Tibial nerve (tissue), 3 donors: ENCODE results near the gene FRMD3.

Experiments used
- POLR2A ChIP-seq, 2 donors: fragments of 450-650 bp; IDR thresholded peaks; one replicate each; pipeline ENCODE4 v1.6.1; 2017; ENCODE audit warnings: antibody characterized with exemption in 2 of 2, mild to moderate bottlenecking in 2 of 2, moderate library complexity in 2 of 2
- TF ChIP-seq, protein P1 (sequence below), 5 experiments: fragments of 200-600 bp in 3 of 5; fragments of 450-650 bp in 2 of 5; sonication (generic) in 3 of 5; IDR thresholded peaks; one replicate each; pipeline ENCODE4 v1.5.1; 2016 to 2019; ENCODE audit warnings: antibody characterized with exemption in 5 of 5, mild to moderate bottlenecking in 3 of 5, moderate library complexity in 2 of 5

- TF ChIP-seq, protein P1, sequence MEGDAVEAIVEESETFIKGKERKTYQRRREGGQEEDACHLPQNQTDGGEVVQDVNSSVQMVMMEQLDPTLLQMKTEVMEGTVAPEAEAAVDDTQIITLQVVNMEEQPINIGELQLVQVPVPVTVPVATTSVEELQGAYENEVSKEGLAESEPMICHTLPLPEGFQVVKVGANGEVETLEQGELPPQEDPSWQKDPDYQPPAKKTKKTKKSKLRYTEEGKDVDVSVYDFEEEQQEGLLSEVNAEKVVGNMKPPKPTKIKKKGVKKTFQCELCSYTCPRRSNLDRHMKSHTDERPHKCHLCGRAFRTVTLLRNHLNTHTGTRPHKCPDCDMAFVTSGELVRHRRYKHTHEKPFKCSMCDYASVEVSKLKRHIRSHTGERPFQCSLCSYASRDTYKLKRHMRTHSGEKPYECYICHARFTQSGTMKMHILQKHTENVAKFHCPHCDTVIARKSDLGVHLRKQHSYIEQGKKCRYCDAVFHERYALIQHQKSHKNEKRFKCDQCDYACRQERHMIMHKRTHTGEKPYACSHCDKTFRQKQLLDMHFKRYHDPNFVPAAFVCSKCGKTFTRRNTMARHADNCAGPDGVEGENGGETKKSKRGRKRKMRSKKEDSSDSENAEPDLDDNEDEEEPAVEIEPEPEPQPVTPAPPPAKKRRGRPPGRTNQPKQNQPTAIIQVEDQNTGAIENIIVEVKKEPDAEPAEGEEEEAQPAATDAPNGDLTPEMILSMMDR (IDR thresholded peaks at IDR 0.05), result no peak
- no peak for TF ChIP-seq POLR2A (IDR thresholded peaks at IDR 0.05)
Measured at GRCh38 chr9:83466351-83466750, 71.8 kb downstream of the FRMD3 start.
